ENCODE data around the gene HEPH.
"Not testable (repeated sequence)": the region's sequence is repeated elsewhere in the genome, so short reads cannot be mapped to it uniquely, and the experiment has no call there.

The HEPH gene, protein sequence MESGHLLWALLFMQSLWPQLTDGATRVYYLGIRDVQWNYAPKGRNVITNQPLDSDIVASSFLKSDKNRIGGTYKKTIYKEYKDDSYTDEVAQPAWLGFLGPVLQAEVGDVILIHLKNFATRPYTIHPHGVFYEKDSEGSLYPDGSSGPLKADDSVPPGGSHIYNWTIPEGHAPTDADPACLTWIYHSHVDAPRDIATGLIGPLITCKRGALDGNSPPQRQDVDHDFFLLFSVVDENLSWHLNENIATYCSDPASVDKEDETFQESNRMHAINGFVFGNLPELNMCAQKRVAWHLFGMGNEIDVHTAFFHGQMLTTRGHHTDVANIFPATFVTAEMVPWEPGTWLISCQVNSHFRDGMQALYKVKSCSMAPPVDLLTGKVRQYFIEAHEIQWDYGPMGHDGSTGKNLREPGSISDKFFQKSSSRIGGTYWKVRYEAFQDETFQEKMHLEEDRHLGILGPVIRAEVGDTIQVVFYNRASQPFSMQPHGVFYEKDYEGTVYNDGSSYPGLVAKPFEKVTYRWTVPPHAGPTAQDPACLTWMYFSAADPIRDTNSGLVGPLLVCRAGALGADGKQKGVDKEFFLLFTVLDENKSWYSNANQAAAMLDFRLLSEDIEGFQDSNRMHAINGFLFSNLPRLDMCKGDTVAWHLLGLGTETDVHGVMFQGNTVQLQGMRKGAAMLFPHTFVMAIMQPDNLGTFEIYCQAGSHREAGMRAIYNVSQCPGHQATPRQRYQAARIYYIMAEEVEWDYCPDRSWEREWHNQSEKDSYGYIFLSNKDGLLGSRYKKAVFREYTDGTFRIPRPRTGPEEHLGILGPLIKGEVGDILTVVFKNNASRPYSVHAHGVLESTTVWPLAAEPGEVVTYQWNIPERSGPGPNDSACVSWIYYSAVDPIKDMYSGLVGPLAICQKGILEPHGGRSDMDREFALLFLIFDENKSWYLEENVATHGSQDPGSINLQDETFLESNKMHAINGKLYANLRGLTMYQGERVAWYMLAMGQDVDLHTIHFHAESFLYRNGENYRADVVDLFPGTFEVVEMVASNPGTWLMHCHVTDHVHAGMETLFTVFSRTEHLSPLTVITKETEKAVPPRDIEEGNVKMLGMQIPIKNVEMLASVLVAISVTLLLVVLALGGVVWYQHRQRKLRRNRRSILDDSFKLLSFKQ

GRCh38 chrX:66163849-66164411, at the start of gene HEPH:
Gene HEPH (plus strand): TSS chrX:66164247. CDS start chrX:66170571, 6,324 bp downstream.
- in situ Hi-C loops (cut with MboI; ENCODE audit: low sequenced_read_pairs): no loop called here
- H3K9me3 ChIP-seq: no peaks in the 10 kb centered on the region
- no peak for DNase-seq (ENCODE audit: low spot score in 2 of 2)
- no peaks in the 10 kb centered on the region for H3K36me3 ChIP-seq (replicated peaks)
- H3K27me3 ChIP-seq (ENCODE audit: low read depth): no peaks in the 10 kb centered on the region
- no peak within 1 kb of the TSS for H3K4me3 ChIP-seq
- no peaks in the 10 kb centered on the region for H3K4me1 ChIP-seq

DNA sequence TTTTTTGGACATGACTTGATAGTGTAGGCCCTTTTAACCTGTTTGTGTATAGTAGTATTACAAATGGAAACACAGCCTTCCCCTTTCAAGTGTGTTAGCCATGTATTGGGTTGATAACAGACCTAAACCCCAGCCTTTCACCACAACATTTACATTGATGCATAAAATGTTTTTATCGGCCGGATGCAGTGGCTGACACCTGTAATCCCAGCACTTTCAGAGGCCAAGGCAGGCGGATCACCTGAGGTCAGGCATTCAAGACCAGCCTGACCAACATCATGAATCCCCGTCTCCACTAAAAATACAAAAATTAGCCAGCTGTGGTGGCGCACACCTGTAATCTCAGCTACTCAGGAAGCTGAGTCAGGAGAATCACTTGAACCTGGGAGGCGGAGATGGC, 45.3 kb upstream of the HEPH start:
- in situ Hi-C loops (cut with MboI; ENCODE audit: low sequenced_read_pairs); DNase-seq (ENCODE audit: low spot score in 2 of 2); H3K27me3 ChIP-seq (ENCODE audit: low read depth); H3K9me3 ChIP-seq; H3K36me3 ChIP-seq (replicated peaks); H3K4me1 ChIP-seq; H3K4me3 ChIP-seq: not testable (repeated sequence)

- in situ Hi-C loops (cut with MboI; ENCODE audit: low sequenced_read_pairs); H3K27me3 ChIP-seq (ENCODE audit: low read depth): not testable (repeated sequence)
These were observed 42.7 kb upstream of the HEPH start for GRCh38 chrX:66121354-66121753.

GRCh38 chrX:66126662-66127061, 37.4 kb upstream of the HEPH start:
- DNase-seq (ENCODE audit: low spot score in 2 of 2): no peak
- H3K9me3 ChIP-seq: no peaks in the 10 kb centered on the region

More at GRCh38 chrX:66121354-66121753, 42.7 kb upstream of the HEPH start:
- H3K9me3 ChIP-seq; DNase-seq (ENCODE audit: low spot score in 2 of 2); H3K4me3 ChIP-seq; H3K36me3 ChIP-seq (replicated peaks); H3K4me1 ChIP-seq: not testable (repeated sequence)

GRCh38 chrX:66130469-66130868, 33.6 kb upstream of the HEPH start:
- no peak overlapping the region for H3K4me3 ChIP-seq
- H3K36me3 ChIP-seq (replicated peaks): no peaks in the 10 kb centered on the region
- H3K4me1 ChIP-seq: no peaks in the 10 kb centered on the region
- H3K9me3 ChIP-seq: no peaks in the 10 kb centered on the region
- DNase-seq (ENCODE audit: low spot score in 2 of 2): no peak
- in situ Hi-C loops (cut with MboI; ENCODE audit: low sequenced_read_pairs): no loop called here
- H3K27me3 ChIP-seq (ENCODE audit: low read depth): no peaks in the 10 kb centered on the region

More at GRCh38 chrX:66126662-66127061, 37.4 kb upstream of the HEPH start:
- Histone ChIP-seq H3K36me3 (replicated peaks) (no peaks in the 10 kb centered on the region), H3K27me3 (ENCODE audit: low read depth) (no peaks in the 10 kb centered on the region), H3K4me1 (no peaks in the 10 kb centered on the region), H3K4me3 (no peak overlapping the region)
- in situ Hi-C loops (cut with MboI; ENCODE audit: low sequenced_read_pairs): no loop called here

- DNase-seq (ENCODE audit: low spot score in 2 of 2); in situ Hi-C loops (cut with MboI; ENCODE audit: low sequenced_read_pairs); H3K4me1 ChIP-seq; H3K4me3 ChIP-seq; H3K27me3 ChIP-seq (ENCODE audit: low read depth); H3K9me3 ChIP-seq; H3K36me3 ChIP-seq (replicated peaks): not testable (repeated sequence)
These were observed 28.8 kb upstream of the HEPH start for GRCh38 chrX:66135284-66135683.

DNA sequence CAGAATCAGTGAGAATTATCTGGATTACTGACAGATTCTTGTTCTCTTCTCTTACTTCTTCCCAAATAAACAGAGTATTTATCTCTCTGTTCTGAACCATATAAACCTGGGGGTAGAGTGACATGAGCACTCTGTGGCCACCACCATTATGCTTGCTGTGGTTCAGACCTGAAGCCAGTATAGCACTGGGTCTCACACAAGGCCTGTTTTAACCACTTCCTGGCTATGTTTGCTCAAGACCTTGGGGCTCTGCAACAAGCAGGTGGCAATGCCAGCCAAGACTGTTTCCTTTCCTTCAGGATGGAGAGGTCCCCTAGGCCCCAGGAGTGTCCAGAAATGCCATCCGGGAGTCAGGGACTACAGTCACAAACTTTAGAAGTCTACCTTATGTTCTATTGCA, 21.7 kb upstream of the HEPH start:
- H3K36me3 ChIP-seq (replicated peaks): no peaks in the 10 kb centered on the region
- in situ Hi-C loops (cut with MboI; ENCODE audit: low sequenced_read_pairs): no loop called here
- H3K27me3 ChIP-seq (ENCODE audit: low read depth): no peaks in the 10 kb centered on the region
- DNase-seq (ENCODE audit: low spot score in 2 of 2): no peak
- H3K4me1 ChIP-seq: no peaks in the 10 kb centered on the region
- no peak overlapping the region for H3K4me3 ChIP-seq
- no peaks in the 10 kb centered on the region; the same call in 1 of the 2 replicates for H3K9me3 ChIP-seq

GRCh38 chrX:66144258-66144657, 19.8 kb upstream of the HEPH start:
- no peak for DNase-seq (ENCODE audit: low spot score in 2 of 2)
- no peaks in the 10 kb centered on the region for H3K4me1 ChIP-seq
- no peak overlapping the region for H3K4me3 ChIP-seq
- in situ Hi-C loops (cut with MboI; ENCODE audit: low sequenced_read_pairs): no loop called here
- H3K36me3 ChIP-seq (replicated peaks): no peaks in the 10 kb centered on the region
- H3K9me3 ChIP-seq: no peaks in the 10 kb centered on the region
- H3K27me3 ChIP-seq (ENCODE audit: low read depth): no peaks in the 10 kb centered on the region

GRCh38 chrX:66149519-66149918, 14.5 kb upstream of the HEPH start:
- in situ Hi-C loops (cut with MboI; ENCODE audit: low sequenced_read_pairs): no loop called here
- H3K4me1 ChIP-seq: no peaks in the 10 kb centered on the region
- no peaks in the 10 kb centered on the region for H3K9me3 ChIP-seq
- no peaks in the 10 kb centered on the region for H3K27me3 ChIP-seq (ENCODE audit: low read depth)
- H3K4me3 ChIP-seq: no peak overlapping the region
- no peak for DNase-seq (ENCODE audit: low spot score in 2 of 2)
- H3K36me3 ChIP-seq (replicated peaks): no peaks in the 10 kb centered on the region

DNA sequence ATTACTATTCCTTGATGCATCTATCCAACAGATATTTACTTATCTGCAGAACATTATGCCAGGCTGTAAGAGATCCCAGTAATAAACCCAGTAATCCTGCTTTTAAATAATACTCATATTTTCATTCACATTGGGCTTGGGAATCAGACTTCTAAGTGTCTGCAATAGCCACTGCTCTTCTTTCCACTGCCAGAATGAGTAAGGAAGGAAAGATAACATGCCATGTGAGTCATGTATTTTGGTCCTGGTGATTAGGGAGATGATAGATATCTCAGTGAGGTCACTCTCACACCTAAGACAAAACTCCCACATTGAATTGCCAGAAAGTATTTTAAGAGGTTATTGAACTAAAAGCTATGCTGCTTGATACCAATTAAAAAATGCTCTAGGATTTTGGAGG, 13.9 kb upstream of the HEPH start:
- Histone ChIP-seq H3K27me3 (ENCODE audit: low read depth) (no peaks in the 10 kb centered on the region), H3K9me3 (no peaks in the 10 kb centered on the region), H3K4me3 (no peak overlapping the region), H3K36me3 (replicated peaks) (no peaks in the 10 kb centered on the region), H3K4me1 (no peaks in the 10 kb centered on the region)
- in situ Hi-C loops (cut with MboI; ENCODE audit: low sequenced_read_pairs): no loop called here
- no peak for DNase-seq (ENCODE audit: low spot score in 2 of 2)

DNA sequence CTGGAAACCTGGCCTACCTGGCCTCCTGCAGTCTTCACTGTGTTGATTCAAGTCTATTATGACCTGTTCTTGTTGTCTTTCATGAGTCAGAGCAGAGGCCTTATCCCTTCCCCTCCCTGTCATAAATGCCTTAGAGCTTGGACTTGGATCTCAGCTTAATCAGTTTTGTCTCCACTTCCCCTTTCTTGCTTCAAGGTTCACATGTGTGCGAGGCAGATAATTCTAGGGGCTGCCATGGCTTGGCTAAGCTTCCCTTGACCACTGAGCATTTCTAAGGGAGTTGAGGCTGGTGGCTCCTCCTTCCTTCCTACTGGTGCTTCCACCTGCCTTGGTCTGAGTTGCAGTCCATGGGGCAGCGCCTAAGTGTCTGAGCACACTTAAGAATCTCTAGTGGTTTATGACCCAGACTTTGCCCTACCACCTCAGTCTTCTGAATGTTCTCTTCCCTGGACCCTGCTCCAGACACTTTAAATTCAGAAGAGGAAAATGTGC, 1.7 kb upstream of the HEPH start:
- H3K27me3 ChIP-seq (ENCODE audit: low read depth): no peaks in the 10 kb centered on the region
- DNase-seq (ENCODE audit: low spot score in 2 of 2): no peak
- H3K4me1 ChIP-seq: no peaks in the 10 kb centered on the region
- H3K36me3 ChIP-seq (replicated peaks): no peaks in the 10 kb centered on the region
- no peak overlapping the region for H3K4me3 ChIP-seq
- in situ Hi-C loops (cut with MboI; ENCODE audit: low sequenced_read_pairs): no loop called here
- no peaks in the 10 kb centered on the region for H3K9me3 ChIP-seq

DNA sequence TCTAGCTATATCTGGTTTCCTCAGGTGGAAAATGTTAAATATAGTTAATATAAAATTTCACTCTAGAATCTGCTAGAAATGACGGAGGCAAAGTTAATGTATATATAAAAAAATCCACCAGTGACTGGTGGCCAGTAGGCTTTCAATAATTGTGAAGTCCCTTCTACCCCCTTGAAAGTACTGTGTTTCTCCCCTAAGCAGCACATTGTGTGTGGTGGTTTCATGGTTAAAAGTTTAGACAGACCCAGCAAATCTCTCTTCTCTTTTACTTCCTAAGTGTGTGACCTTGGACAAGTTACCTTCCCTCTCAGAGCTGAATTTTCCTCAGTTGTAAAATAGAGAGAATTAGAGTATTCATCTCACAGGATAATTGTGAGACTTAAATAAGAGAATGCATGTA, 600 bp upstream of the HEPH start:
- H3K27me3 ChIP-seq (ENCODE audit: low read depth): no peaks in the 10 kb centered on the region
- no peaks in the 10 kb centered on the region for H3K36me3 ChIP-seq (replicated peaks)
- H3K4me1 ChIP-seq: no peaks in the 10 kb centered on the region
- in situ Hi-C loops (cut with MboI; ENCODE audit: low sequenced_read_pairs): no loop called here
- DNase-seq (ENCODE audit: low spot score in 2 of 2): no peak
- no peak overlapping the region for H3K4me3 ChIP-seq
- H3K9me3 ChIP-seq: no peaks in the 10 kb centered on the region

DNA sequence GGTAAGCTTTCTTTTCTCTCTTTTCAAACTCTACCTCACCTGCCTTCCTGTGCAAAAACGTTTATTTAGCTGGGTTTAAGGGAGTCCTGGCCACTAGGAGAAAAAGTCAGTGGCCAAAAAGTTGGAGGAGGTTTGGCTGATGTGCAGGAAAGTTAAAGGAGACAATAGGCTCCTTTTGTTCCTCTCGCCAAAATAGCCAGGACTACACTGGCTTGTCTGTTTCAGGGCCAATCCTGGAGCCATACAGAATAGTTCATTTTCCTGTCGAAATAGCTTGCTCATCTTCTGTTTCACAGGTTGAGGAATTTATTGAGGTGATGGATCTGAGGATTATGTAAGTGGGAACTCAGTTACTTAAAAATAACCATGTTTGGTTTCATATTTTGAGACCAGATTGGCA, 423 bp downstream of the HEPH start:
- Histone ChIP-seq H3K9me3 (no peaks in the 10 kb centered on the region), H3K4me3 (no peak overlapping the region), H3K36me3 (replicated peaks) (no peaks in the 10 kb centered on the region), H3K4me1 (no peaks in the 10 kb centered on the region), H3K27me3 (ENCODE audit: low read depth) (no peaks in the 10 kb centered on the region)
- no peak for DNase-seq (ENCODE audit: low spot score in 2 of 2)
- in situ Hi-C loops (cut with MboI; ENCODE audit: low sequenced_read_pairs): no loop called here

All from HAP-1 (cell line).